Epithelial cell of esophagus (primary cell): Measurements from ENCODE around the gene ANP32E.
"Not testable (repeated sequence)": the region's sequence is repeated elsewhere in the genome, so short reads cannot be mapped to it uniquely, and the experiment has no call there.

Experiments
- DNase-seq: peaks from one replicate; pipeline ENCODE4 v3.0.0; 2010; ENCODE audit warnings: low read depth
- H3K4me3 ChIP-seq: 2 replicates; pipeline ENCODE4 v1.5.1; 2011; ENCODE audit warnings: mild to moderate bottlenecking, low read length, control low read depth
- TF ChIP-seq, protein P1 (sequence below): IDR thresholded peaks from 2 replicates; pipeline ENCODE4 v1.5.1; 2011; ENCODE audit warnings: low read depth, mild to moderate bottlenecking, low read length, control low read depth, inconsistent platforms; ENCODE audit not compliant: insufficient read depth; ENCODE audit errors: missing control alignments

ANP32E gene

DNA sequence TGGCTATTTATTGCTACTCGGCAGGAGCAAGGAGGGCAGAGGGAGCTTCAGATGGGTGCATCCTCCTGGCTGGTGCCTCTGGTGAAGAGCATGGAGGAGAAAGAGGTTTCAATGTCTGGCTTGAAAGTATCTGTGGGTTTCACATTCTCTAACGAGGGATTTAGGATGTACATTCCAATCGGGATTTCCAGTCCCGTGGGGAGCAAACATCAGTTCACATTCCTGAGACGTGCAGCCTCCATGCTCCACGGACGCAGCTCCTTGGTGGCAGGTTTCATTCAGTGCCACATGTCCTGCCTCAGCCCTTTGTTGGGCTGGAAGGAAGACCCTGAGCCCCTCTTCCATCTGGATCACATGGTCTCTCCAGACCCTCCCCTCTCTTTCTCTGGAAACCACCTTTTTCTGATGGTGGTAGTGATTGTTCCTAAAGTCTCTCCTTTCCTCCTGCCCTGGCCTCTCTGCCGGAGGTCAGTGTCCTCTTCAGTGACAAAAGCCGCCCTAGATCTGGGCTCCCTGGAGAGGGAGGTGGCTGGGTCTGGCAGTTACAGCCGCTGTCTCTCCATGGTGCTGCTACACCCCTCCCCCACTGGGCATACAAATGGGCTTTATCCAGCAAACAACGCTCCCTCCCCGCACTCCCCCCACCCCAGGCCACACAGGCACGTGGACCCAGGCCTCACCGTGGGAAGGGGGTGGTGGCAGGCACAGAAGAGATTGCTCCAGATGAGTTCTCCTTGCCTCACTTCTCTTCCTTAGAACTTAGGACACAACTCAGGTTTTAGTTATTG, 20.8 kb upstream of the ANP32E start:
- TF ChIP-seq, protein P1, sequence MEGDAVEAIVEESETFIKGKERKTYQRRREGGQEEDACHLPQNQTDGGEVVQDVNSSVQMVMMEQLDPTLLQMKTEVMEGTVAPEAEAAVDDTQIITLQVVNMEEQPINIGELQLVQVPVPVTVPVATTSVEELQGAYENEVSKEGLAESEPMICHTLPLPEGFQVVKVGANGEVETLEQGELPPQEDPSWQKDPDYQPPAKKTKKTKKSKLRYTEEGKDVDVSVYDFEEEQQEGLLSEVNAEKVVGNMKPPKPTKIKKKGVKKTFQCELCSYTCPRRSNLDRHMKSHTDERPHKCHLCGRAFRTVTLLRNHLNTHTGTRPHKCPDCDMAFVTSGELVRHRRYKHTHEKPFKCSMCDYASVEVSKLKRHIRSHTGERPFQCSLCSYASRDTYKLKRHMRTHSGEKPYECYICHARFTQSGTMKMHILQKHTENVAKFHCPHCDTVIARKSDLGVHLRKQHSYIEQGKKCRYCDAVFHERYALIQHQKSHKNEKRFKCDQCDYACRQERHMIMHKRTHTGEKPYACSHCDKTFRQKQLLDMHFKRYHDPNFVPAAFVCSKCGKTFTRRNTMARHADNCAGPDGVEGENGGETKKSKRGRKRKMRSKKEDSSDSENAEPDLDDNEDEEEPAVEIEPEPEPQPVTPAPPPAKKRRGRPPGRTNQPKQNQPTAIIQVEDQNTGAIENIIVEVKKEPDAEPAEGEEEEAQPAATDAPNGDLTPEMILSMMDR, result no peak
- no peak for DNase-seq
- H3K4me3 ChIP-seq, result no peak overlapping the region

DNA sequence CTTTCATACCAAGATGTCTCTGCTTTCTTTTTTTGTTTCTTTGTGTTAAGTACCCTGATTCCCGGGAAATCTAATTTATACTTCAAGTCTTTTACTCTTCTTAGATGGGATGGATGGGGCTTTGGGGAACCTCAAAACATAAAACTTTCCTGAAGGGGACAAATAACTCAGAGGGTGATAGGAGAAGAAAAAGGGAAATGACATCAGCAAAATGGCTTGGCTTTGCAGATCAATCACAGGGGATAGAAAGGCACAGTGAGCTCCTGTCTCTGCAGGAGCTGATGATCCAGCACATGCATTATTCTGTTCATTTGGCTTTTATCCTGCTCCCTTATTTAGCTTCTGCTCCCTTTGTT, 20.3 kb upstream of the ANP32E start:
- no peak for DNase-seq
- H3K4me3 ChIP-seq, result no peak overlapping the region
- TF ChIP-seq, protein P1, result no peak

GRCh38 chr1:150249936-150250335, 14.0 kb upstream of the ANP32E start:
- no peak for DNase-seq
- no peak overlapping the region for H3K4me3 ChIP-seq
- TF ChIP-seq, protein P1, result no peak

- H3K4me3 ChIP-seq, result no peak overlapping the region
- no peak for DNase-seq
- TF ChIP-seq, protein P1, result no peak
Measured at GRCh38 chr1:150243003-150243402, 7.1 kb upstream of the ANP32E start.

DNA sequence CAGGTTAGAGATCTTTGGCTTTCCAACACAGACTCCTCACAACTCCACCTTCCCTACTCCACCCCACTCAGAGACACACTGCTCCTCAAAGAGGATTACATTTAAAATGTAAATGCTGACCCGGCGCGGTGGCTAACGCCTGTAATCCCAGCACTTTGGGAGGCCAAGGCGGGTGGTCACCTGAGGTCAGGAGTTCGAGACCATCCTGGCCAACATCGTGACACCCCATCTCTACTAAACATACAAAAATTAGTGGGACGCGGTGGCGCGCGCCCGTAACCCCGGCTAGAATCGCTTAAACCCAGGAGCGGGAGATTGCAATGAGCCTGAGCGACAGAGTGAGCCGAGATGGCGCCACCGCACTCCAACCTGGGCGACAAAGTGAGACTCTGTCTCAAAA, 1.8 kb upstream of the ANP32E start:
- TF ChIP-seq, protein P1, result no peak
- H3K4me3 ChIP-seq, result no peak overlapping the region
- no peak for DNase-seq

GRCh38 chr1:150237176-150237575, 1.3 kb upstream of the ANP32E start:
- not testable (repeated sequence) for DNase-seq, H3K4me3 ChIP-seq

GRCh38 chr1:150236614-150237100, 745 bp upstream of the ANP32E start:
- TF ChIP-seq, protein P1, result no peak
- H3K4me3 ChIP-seq, result peak overlapping the region; percentile 59
- DNase-seq, result no peak
